ENCODE data around the gene ERC1.

DNA sequence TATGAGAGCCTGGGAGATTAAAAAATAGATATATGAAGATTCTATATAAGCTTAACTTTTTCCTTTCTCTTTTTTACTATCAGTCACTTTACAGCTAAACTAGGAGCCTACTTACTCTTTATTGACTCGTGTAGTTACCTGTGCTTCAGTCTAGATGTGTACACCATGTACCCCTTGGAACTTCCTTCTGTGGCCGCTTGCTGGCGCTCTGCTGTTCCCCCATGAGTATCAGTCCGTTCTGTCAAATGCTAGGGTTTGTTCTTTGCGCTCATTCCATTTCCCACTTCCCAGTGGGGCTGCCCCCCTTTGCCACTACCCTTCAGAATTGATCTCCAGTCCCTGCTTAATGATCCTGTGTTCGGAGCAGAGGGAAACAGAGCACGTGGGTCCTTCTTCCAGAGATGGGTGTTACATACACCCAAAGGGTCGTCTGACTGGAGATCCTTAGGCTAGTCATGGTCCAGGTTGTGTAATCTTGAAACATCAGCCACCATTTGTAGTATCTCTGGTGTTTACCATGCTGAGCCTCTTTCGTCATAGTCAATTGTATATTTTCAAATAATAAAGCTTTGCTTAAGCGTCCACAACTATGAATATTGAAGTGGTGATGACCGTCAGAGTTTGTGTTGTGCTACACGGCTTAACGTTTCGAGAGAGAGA lies 443.4 kb downstream of the ERC1 start:
- TF ChIP-seq SP2 (tag by site-specific recombination; IDR thresholded peaks at IDR 0.05) (no peak), ZXDB (tag by site-specific recombination; IDR thresholded peaks at IDR 0.05) (no peak)
- TF ChIP-seq, protein P1, sequence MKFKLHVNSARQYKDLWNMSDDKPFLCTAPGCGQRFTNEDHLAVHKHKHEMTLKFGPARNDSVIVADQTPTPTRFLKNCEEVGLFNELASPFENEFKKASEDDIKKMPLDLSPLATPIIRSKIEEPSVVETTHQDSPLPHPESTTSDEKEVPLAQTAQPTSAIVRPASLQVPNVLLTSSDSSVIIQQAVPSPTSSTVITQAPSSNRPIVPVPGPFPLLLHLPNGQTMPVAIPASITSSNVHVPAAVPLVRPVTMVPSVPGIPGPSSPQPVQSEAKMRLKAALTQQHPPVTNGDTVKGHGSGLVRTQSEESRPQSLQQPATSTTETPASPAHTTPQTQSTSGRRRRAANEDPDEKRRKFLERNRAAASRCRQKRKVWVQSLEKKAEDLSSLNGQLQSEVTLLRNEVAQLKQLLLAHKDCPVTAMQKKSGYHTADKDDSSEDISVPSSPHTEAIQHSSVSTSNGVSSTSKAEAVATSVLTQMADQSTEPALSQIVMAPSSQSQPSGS (tag by site-specific recombination; IDR thresholded peaks at IDR 0.05; ENCODE audit: low read depth) = no peak
- TF ChIP-seq, protein P2, sequence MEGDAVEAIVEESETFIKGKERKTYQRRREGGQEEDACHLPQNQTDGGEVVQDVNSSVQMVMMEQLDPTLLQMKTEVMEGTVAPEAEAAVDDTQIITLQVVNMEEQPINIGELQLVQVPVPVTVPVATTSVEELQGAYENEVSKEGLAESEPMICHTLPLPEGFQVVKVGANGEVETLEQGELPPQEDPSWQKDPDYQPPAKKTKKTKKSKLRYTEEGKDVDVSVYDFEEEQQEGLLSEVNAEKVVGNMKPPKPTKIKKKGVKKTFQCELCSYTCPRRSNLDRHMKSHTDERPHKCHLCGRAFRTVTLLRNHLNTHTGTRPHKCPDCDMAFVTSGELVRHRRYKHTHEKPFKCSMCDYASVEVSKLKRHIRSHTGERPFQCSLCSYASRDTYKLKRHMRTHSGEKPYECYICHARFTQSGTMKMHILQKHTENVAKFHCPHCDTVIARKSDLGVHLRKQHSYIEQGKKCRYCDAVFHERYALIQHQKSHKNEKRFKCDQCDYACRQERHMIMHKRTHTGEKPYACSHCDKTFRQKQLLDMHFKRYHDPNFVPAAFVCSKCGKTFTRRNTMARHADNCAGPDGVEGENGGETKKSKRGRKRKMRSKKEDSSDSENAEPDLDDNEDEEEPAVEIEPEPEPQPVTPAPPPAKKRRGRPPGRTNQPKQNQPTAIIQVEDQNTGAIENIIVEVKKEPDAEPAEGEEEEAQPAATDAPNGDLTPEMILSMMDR (tag by site-specific recombination; IDR thresholded peaks at IDR 0.05) = no peak
